ENCODE data around the gene PSMB5. TPM values are rescaled to one million over a fixed set of nuclear protein-coding genes. Genes with fewer than 3 reads are reported as not detected.
A peak's percentile ranks its signal among the peaks of the same experiment; 100 is the strongest.

PSMB5 gene
- total and polyA plus RNA-seq, 9 of the 15 experiments (the other 6 are each of a cell fraction or from before 2014, with no cell fraction given), result 198 to 1,870 (median 269) TPM

- no peak for TF ChIP-seq TSC22D4 (tag; IDR thresholded peaks at IDR 0.05)
- TF ChIP-seq ZNF780A (CRISPR knock-in tag; IDR thresholded peaks at IDR 0.05), result no peak
- TF ChIP-seq TBL1XR1 (IDR thresholded peaks at IDR 0.05; ENCODE audit: low read length in 2 of 2), result no peak
- peak; percentile 13; the same call in 1 of the 2 replicates for TF ChIP-seq USF2 (CRISPR knock-in tag; IDR thresholded peaks at IDR 0.05)
- no peak for TF ChIP-seq DLX4 (CRISPR knock-in tag; IDR thresholded peaks at IDR 0.05)
- no peak for TF ChIP-seq NFATC3 (IDR thresholded peaks at IDR 0.05)
- no peak for TF ChIP-seq ZNF699 (CRISPR knock-in tag; IDR thresholded peaks at IDR 0.05; ENCODE audit: insufficient replicate concordance)
- no peak for TF ChIP-seq ZKSCAN8 (CRISPR knock-in tag; IDR thresholded peaks at IDR 0.05)
- TF ChIP-seq MXI1 (IDR thresholded peaks at IDR 0.05; ENCODE audit: low read depth, low read length), result no peak
- TF ChIP-seq YY1 (IDR thresholded peaks at IDR 0.05; ENCODE audit: borderline replicate concordance in 1 of 3, control insufficient read depth in 1 of 3, extremely low read depth in 1 of 3, insufficient read depth in 3 of 3, insufficient read length in 1 of 3, insufficient replicate concordance in 2 of 3, low read depth in 1 of 3, low read length in 2 of 3), result peak in 1 of 3 experiments; percentile 14
- no peak for TF ChIP-seq TAL1 (IDR thresholded peaks at IDR 0.05)
- no peak for TF ChIP-seq ZNF77 (CRISPR knock-in tag; IDR thresholded peaks at IDR 0.05)
- TF ChIP-seq ZKSCAN3 (CRISPR knock-in tag; IDR thresholded peaks at IDR 0.05), result no peak
- TF ChIP-seq KLF13 (tag; IDR thresholded peaks at IDR 0.05; ENCODE audit: borderline replicate concordance, low read depth), result no peak
- TF ChIP-seq ATF7 (IDR thresholded peaks at IDR 0.05), result 0 out of 2 replicates have a peak, but pooled peaks have one; percentile 11
- no peak for TF ChIP-seq ZNF121 (CRISPR knock-in tag; conservative IDR thresholded peaks at IDR 0.05)
- no peak for TF ChIP-seq CLOCK (CRISPR knock-in tag; IDR thresholded peaks at IDR 0.05; ENCODE audit: borderline replicate concordance)
- no peak for TF ChIP-seq ID3 (CRISPR knock-in tag; IDR thresholded peaks at IDR 0.05)
- TF ChIP-seq ID3 (tag; IDR thresholded peaks at IDR 0.05), result no peak
- TF ChIP-seq ZNF76 (CRISPR knock-in tag; IDR thresholded peaks at IDR 0.05; ENCODE audit: borderline replicate concordance), result no peak
- TF ChIP-seq ATF1 (CRISPR knock-in tag; IDR thresholded peaks at IDR 0.05), result no peak
- TF ChIP-seq ATF1 (tag; IDR thresholded peaks at IDR 0.05), result no peak
- TF ChIP-seq ZNF253 (CRISPR knock-in tag; conservative IDR thresholded peaks at IDR 0.05), result no peak
- TF ChIP-seq MECOM (CRISPR knock-in tag; IDR thresholded peaks at IDR 0.05), result no peak
- no peak for TF ChIP-seq ZNF41 (CRISPR knock-in tag; conservative IDR thresholded peaks at IDR 0.05)
- no peak for TF ChIP-seq CCAR2 (IDR thresholded peaks at IDR 0.05; ENCODE audit: low read depth, low read length)
- no peak for TF ChIP-seq MIER1 (IDR thresholded peaks at IDR 0.05; ENCODE audit: low read depth)
- TF ChIP-seq SAFB (IDR thresholded peaks at IDR 0.05; ENCODE audit: borderline replicate concordance, low read depth, low read length), result no peak
These were observed 13.3 kb downstream of the PSMB5 start (continued) for GRCh38 chr14:23021434-23021833.
